Caki2 (cell line): Measurements from ENCODE around the gene FXYD6. TPM values are rescaled to one million over a fixed set of nuclear protein-coding genes. Genes with fewer than 3 reads are reported as not detected.
"Not testable (repeated sequence)": the region's sequence is repeated elsewhere in the genome, so short reads cannot be mapped to it uniquely, and the experiment has no call there.

Experiments
- DNase-seq: peaks from one replicate; pipeline ENCODE4 v3.0.0-alpha.2; 2015; ENCODE audit warnings: low read depth
- in situ Hi-C: cut with HindIII; loops from 2 replicates; pipeline ENCODE4 v1.10.0; 2016; ENCODE audit warnings: low sequenced_read_pairs, low pct_unique_long_range_greater_than_20kb, mixed read lengths
- total RNA-seq: library from RNA; depleted of rRNA; stranded (reverse); fragments of >200 nt; shearing (Covaris generic); gene quantifications from 2 replicates; pipeline ENCODE4 v1.2.3, GENCODE V29; 2014; ENCODE audit warnings: low replicate concordance

Gene FXYD6
- total RNA-seq, 1 experiment from 2014 or later, result not detected

DNA sequence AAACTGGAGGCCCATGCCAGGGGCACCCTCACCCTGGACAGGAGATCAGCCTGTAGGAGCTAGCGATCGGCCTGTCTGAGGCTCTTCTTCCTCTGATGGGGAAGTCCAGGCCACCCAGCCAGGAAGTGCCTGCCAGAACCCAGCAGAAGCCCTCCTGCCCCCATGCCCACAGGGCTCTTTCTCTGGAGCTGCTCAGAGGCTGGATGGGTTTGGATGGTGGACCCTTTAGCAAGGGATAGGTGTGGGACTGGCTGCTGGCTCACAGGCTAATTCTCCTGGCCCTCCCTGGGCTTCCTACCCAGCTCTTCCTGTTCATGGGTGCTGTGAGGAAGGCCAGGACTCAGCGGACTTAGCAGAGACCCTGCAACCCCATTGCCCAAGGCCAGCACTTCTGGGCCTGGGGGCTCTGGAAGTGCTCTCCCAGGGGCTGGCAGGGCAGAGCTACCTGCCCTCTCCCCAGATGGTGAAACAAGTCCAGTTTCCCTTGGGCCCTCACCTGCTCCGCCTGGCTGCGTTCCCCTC lies 59.6 kb downstream of the FXYD6 start:
- in situ Hi-C loops, result no loop called here
- peak; percentile 58 for DNase-seq

DNA sequence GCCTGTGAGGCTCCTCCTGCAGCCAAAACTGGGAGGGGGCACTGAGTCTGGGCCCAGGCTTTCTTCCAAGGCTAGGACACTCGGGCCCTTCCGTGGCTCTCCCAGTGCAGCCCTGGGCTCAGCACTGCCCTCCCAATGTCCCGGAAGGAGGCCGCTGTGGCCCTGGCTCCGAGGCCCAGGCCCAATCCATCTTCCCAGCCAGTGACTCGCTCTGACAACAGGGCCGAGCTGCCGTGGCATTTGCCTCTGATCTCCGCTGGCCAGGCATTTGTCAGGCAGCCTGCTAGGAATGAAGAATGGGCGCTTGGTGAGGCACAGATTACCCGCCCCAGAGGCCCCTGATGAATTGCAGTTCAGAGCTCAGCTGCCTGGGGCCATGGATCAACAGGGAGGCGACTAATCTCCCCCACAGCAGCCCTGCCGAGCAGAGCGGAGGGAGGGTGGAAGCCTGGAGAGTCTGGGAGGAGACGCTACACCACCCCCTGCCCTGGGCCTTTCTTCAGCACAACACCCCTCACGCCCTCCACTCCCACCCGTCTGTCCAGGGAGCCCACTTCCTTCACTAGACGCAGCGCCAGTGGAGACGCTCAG lies 60.2 kb downstream of the FXYD6 start:
- peak; percentile 67 for DNase-seq
- in situ Hi-C loops, result no loop called here

DNA sequence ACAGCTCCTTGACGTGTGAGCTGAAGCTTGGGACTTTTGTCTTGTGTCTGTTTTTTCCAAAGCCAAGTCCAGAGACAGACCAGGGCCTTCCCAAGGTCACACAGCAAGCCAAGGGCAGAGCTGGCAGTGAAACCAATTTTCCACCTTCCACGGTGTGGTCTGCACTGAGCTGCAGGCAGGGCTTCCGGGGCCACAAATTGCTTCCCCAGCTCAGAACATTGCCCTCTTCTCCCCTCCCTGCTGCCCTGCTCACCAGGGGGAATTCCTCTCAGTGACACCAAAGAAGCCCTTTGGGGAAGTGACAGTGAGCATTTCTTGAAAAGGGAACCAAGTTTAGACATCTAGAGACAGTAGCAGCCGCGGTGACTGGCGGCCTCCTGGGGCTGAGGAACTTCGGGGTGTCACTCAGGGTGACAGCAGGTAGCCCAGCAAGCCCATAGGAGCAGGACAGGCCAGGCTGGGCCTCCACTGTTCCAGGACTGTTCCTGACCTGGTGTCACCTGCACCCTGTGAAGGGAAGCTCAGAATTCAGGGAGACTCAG lies 61.1 kb downstream of the FXYD6 start:
- DNase-seq, result no peak
- in situ Hi-C loops, result no loop called here

- DNase-seq, result peak; percentile 97
- in situ Hi-C loops, result no loop called here
Observed at GRCh38 chr11:117814766-117815261, 61.6 kb downstream of the FXYD6 start.

GRCh38 chr11:117814204-117814765 lies 62.2 kb downstream of the FXYD6 start:
- in situ Hi-C loops, result no loop called here
- peak; percentile 92 for DNase-seq

DNA sequence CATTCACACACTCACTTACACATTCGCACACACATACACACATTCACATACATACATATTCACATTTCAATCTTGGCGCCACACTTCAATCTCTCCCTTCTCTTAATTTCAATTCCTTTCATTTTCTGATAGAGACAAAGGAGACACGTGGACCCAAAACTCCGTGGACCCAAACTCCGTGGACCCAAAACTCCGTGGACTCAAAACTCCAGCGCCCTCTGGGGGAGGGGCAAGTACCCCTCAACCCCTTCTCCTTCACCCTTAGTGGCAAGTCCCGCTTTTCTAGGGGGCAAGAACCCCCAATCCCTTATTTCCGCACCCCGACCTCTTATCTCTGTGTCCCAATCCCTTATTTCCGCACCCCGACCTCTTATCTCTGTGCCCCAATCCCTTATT lies 66.4 kb downstream of the FXYD6 start:
- in situ Hi-C loops, DNase-seq: not testable (repeated sequence)

DNA sequence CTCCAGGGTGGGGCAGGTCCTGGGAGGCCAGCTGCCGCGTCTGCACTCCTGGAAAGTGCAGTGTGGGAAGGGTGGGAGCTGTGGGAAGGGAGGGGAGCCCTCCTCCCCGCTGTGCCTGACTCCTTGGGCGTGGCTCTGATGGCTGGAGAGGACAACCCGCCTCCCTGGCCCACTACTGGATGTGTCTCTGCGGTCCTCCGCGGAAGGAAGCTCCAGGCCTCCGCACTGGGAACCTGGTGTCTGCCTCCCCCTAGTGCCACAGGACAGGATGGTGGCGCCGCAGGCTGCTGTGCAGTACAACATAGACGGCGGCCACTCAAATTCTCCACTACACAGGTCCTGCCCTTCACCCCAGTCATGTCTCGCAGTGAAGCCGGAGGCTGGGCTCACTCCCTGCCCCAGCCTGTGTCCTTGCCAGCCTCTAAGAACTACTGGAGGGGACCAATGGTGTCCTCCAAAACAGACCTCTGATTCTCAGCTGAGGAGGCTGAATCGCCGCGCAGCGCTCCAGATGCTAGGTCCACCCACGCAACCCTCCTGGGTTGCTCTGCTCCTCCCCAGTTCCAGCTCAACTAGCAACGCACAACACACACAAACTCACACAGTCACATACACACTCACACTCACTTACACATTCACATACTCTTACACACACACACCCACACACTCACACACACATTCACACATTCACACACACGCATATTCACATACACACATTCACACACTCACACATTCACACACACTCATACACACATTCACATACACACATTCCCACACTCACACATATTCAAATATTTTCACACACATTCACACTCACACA lies 67.0 kb downstream of the FXYD6 start:
- peak; percentile 90 for DNase-seq
- in situ Hi-C loops, result loop anchor here (10.0 kb wide), 1 partner anchor 385 kb away; no protein-coding TSS in a partner anchor

GRCh38 chr11:117808784-117809183 lies 67.7 kb downstream of the FXYD6 start:
- in situ Hi-C loops, result loop anchor here (10.0 kb wide), 1 partner anchor 384 kb away; no protein-coding TSS in a partner anchor
- no peak for DNase-seq

DNA sequence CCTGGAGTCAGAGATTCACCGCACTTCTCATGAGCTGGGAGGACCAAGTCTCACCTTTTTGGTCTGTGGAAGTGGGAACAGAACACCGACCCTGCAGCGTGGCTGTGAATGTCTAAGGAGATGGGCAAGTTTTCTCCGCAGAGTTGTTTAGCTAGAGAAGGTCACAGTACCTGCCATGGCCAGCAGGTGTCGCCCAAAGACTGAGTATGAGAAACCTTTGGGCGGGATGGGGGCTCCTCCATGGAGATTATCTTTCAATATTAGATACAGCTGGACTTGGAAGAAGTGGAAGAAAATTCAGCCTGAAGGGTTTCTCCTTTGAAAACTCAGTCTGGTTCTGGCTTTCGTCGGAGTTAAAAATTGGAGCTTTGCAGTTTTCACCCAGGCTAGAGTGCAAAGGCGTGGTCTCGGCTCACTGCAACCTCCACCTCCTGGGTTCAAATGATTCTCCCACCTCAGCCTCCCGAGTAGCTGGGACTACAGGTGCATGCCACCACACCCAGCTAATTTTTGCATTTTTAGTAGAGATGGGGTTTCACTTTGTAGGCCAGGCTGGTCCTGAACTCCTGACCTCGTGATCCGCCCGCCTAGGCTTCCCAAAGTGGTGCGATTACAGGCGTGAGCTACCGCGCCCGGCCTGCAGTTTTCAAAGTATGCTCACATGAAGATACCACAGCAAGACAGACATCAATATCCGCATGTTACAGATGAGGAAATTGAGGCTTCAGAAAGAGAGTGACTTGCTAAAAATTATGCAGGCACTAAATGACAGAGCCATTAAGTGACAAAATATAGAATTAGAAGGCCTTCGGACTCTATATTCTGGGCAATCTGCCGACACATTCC lies 68.8 kb downstream of the FXYD6 start:
- in situ Hi-C loops, result loop anchor here (10.0 kb wide), 1 partner anchor 383 kb away; no protein-coding TSS in a partner anchor
- peak; percentile 49 for DNase-seq

- no peak for DNase-seq
- in situ Hi-C loops, result loop anchor here (10.0 kb wide), 1 partner anchor 382 kb away; no protein-coding TSS in a partner anchor
Observed at GRCh38 chr11:117806846-117807245, 69.6 kb downstream of the FXYD6 start.

DNA sequence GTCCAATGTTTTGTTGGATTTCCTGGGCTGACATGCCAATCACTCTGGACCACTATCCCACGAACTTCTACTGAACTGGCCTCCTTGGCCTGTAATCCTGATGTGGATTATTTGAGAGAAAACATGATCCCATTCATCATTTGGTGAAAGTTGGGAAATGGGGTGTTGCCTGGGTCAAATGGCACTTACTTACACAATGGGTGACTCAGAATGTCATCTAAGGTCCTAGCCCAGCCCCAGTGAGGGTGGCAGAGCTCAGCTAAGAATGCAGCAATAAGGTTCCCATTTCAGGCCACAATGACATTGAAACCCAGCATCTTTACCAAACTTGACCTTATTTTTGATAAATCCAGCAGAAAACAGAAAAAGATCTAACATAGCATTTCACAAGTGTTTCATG lies 71.4 kb downstream of the FXYD6 start:
- in situ Hi-C loops, result loop anchor here (10.0 kb wide), 1 partner anchor 380 kb away; no protein-coding TSS in a partner anchor
- no peak for DNase-seq

DNA sequence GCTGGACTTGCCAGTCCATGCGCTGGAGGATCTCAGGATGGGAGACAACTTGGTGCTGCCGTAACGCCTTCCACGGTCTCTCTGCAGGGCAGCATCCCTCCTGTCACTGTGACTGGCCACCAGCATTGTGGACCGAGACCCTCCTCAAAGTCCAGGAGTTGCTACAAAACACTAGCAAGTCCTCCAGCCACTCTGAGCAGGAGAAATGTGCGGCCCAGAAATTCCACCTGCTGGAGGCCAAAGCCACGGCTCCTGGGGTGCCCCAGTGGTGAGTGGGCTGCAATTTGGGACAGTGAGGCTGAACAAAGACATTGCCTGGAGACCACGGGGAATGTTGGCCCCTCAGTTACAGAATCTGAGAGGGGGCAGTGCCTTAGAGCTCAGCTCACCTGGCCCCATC lies 72.6 kb downstream of the FXYD6 start:
- in situ Hi-C loops, result loop anchor here (10.0 kb wide), 1 partner anchor 379 kb away; no protein-coding TSS in a partner anchor
- no peak for DNase-seq

DNA sequence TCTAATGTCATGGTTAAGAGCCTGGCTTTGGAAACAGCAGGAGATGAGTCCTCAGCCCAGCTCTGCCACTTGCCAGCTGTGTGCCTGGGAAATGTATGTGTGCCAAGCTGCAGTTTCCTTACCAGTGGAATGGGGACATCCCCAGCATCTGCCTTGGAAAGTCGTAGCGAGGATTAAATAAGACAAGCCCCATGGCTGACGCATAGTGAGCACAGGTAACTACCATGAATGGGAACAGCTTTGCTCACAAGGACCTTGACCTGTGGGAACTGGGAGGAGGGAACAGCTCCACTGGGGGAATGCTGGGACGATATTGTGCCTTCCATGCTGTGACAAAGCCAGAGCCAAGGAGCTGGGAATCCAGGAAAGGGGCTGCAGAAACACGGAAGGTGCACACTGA lies 76.8 kb downstream of the FXYD6 start:
- in situ Hi-C loops, result loop anchor here (10.0 kb wide), 1 partner anchor 375 kb away; no protein-coding TSS in a partner anchor
- DNase-seq, result no peak

- no peak for DNase-seq
- in situ Hi-C loops, result no loop called here
Observed at GRCh38 chr11:117796872-117797529, 79.5 kb downstream of the FXYD6 start, which contains the start of gene DSCAML1. Gene DSCAML1 (minus strand): TSS chr11:117797216. CDS start chr11:117797079, 137 bp downstream.

- in situ Hi-C loops, result no loop called here
- DNase-seq, result no peak
Observed at GRCh38 chr11:117796456-117796871, 80.0 kb downstream of the FXYD6 start.

- no peak for DNase-seq
- in situ Hi-C loops, result no loop called here
Observed at GRCh38 chr11:117795638-117796455, 80.6 kb downstream of the FXYD6 start.
